ENCODE results near the gene IGDCC3. TPM values are rescaled to one million over a fixed set of nuclear protein-coding genes. Genes with fewer than 3 reads are reported as not detected.

The IGDCC3 gene
- total RNA-seq, 1 donor from 2014 or later, result 0.27 TPM

GRCh38 chr15:65369212-65369547 is 8.6 kb downstream of the IGDCC3 start:
- Mint-ChIP-seq H3K4me1 (ENCODE audit: low read depth) (peaks cover 3% of the 10 kb centered on the region), H3K9me3 (ENCODE audit: low read depth) (no peaks in the 10 kb centered on the region), H3K27ac (ENCODE audit: unreplicated experiment) (no peak overlapping the region), H3K4me3 (ENCODE audit: unreplicated experiment) (no peak overlapping the region), H3K36me3 (ENCODE audit: low read depth) (no peaks in the 10 kb centered on the region), H3K27me3 (ENCODE audit: low read depth) (peaks cover 11% of the 10 kb centered on the region)
- TF ChIP-seq, protein P1, sequence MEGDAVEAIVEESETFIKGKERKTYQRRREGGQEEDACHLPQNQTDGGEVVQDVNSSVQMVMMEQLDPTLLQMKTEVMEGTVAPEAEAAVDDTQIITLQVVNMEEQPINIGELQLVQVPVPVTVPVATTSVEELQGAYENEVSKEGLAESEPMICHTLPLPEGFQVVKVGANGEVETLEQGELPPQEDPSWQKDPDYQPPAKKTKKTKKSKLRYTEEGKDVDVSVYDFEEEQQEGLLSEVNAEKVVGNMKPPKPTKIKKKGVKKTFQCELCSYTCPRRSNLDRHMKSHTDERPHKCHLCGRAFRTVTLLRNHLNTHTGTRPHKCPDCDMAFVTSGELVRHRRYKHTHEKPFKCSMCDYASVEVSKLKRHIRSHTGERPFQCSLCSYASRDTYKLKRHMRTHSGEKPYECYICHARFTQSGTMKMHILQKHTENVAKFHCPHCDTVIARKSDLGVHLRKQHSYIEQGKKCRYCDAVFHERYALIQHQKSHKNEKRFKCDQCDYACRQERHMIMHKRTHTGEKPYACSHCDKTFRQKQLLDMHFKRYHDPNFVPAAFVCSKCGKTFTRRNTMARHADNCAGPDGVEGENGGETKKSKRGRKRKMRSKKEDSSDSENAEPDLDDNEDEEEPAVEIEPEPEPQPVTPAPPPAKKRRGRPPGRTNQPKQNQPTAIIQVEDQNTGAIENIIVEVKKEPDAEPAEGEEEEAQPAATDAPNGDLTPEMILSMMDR (IDR thresholded peaks at IDR 0.05), result no peak
- DNase-seq (ENCODE audit: low spot score), result no peak

- H3K9me3 Mint-ChIP-seq (ENCODE audit: low read depth), result no peaks in the 10 kb centered on the region
- H3K27me3 Mint-ChIP-seq (ENCODE audit: low read depth), result peaks cover 7% of the 10 kb centered on the region
- TF ChIP-seq, protein P1 (IDR thresholded peaks at IDR 0.05), result no peak
- no peaks in the 10 kb centered on the region for H3K36me3 Mint-ChIP-seq (ENCODE audit: low read depth)
- H3K27ac Mint-ChIP-seq (ENCODE audit: unreplicated experiment), result no peak overlapping the region
- H3K4me3 Mint-ChIP-seq (ENCODE audit: unreplicated experiment), result no peak overlapping the region
- H3K4me1 Mint-ChIP-seq (ENCODE audit: low read depth), result peaks cover 3% of the 10 kb centered on the region
- DNase-seq (ENCODE audit: low spot score), result peak; percentile 48
Observed at GRCh38 chr15:65368302-65369211, 9.2 kb downstream of the IGDCC3 start.

DNA sequence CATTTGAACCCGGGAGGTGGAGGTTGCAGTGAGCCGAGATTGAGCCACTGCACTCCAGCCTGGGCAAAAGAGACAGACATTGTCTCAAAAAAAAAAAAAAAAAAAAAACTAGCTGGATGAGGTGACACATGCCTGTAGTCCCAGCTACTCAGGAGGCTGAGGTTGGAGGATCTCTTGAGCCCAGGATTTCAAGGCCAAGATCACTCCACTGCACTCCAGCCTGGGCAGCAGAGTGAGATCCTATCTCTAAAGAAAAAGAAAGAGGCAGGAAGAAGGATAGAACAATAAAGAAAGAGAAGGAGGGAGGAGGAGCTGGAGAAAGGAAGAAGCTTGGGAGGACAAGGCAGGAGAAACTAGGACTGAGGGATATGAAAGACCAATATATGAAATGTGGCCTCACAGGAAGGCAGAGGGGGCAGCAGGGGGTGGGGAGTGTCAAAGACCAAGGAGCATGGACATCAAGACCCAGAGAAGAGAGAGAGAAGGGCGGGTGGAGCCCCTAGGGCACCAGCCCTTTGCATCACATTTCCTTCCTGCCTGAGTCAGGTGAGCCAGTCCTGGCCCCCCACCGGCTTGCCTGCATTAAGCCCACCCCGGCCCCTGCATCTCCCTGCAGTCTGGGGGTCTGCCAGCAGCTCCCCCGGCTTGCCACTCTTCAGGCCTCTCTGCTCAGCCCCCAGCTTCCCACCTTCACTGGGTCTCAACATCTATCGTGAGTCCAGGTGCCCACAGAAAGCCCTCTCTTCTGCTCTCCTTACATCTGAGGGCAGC is 11.5 kb downstream of the IGDCC3 start:
- TF ChIP-seq, protein P1 (IDR thresholded peaks at IDR 0.05), result no peak
- H3K4me3 Mint-ChIP-seq (ENCODE audit: unreplicated experiment), result no peak overlapping the region
- no peaks in the 10 kb centered on the region for H3K4me1 Mint-ChIP-seq (ENCODE audit: low read depth)
- H3K36me3 Mint-ChIP-seq (ENCODE audit: low read depth), result no peaks in the 10 kb centered on the region
- DNase-seq (ENCODE audit: low spot score), result peak; percentile 76
- H3K9me3 Mint-ChIP-seq (ENCODE audit: low read depth), result no peaks in the 10 kb centered on the region
- no peaks in the 10 kb centered on the region for H3K27me3 Mint-ChIP-seq (ENCODE audit: low read depth)
- no peak overlapping the region for H3K27ac Mint-ChIP-seq (ENCODE audit: unreplicated experiment)

GRCh38 chr15:65365229-65365628 is 12.6 kb downstream of the IGDCC3 start:
- H3K4me3 Mint-ChIP-seq (ENCODE audit: unreplicated experiment), result no peak overlapping the region
- H3K4me1 Mint-ChIP-seq (ENCODE audit: low read depth), result no peaks in the 10 kb centered on the region

DNA sequence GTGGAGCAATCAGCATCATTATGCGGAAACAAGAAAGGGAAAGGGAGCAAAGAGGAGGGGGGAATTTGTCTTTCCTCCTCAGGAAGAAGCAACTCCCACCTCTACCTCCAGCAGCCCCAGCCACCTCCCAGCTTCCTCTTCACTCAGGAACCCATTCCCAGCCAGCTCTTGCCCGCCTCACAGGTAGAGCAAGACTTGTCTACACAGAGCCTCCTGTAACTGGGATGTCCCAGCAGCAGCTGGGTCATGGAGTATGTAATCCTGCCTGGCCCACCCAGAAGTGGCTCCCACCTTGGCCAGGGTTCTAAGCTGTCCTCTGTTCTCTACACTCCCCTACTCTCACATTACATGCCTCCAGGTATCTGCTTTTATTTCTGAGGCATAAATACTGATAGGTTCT is 14.0 kb downstream of the IGDCC3 start:
- H3K36me3 Mint-ChIP-seq (ENCODE audit: low read depth), result no peaks in the 10 kb centered on the region
- no peak for DNase-seq (ENCODE audit: low spot score)
- H3K27ac Mint-ChIP-seq (ENCODE audit: unreplicated experiment), result no peak overlapping the region
- TF ChIP-seq, protein P1 (IDR thresholded peaks at IDR 0.05), result no peak
- H3K4me1 Mint-ChIP-seq (ENCODE audit: low read depth), result no peaks in the 10 kb centered on the region
- H3K27me3 Mint-ChIP-seq (ENCODE audit: low read depth), result no peaks in the 10 kb centered on the region
- H3K4me3 Mint-ChIP-seq (ENCODE audit: unreplicated experiment), result no peak overlapping the region
- no peaks in the 10 kb centered on the region for H3K9me3 Mint-ChIP-seq (ENCODE audit: low read depth)

More at GRCh38 chr15:65365229-65365628, 12.6 kb downstream of the IGDCC3 start:
- Mint-ChIP-seq H3K9me3 (ENCODE audit: low read depth) (no peaks in the 10 kb centered on the region), H3K36me3 (ENCODE audit: low read depth) (no peaks in the 10 kb centered on the region), H3K27me3 (ENCODE audit: low read depth) (no peaks in the 10 kb centered on the region), H3K27ac (ENCODE audit: unreplicated experiment) (no peak overlapping the region)
- TF ChIP-seq, protein P1 (IDR thresholded peaks at IDR 0.05), result no peak
- DNase-seq (ENCODE audit: low spot score), result no peak

Measured in chondrocyte (in vitro differentiated cells).